ENCODE measurements around the gene LRRFIP1. TPM values are rescaled to one million over a fixed set of nuclear protein-coding genes. Genes with fewer than 3 reads are reported as not detected.
A peak's percentile ranks its signal among the peaks of the same experiment; 100 is the strongest.
"Not testable (repeated sequence)": the region's sequence is repeated elsewhere in the genome, so short reads cannot be mapped to it uniquely, and the experiment has no call there.

The LRRFIP1 gene
- total and polyA plus RNA-seq, 10 donors: 40.4 to 164 (median 124) TPM

DNA sequence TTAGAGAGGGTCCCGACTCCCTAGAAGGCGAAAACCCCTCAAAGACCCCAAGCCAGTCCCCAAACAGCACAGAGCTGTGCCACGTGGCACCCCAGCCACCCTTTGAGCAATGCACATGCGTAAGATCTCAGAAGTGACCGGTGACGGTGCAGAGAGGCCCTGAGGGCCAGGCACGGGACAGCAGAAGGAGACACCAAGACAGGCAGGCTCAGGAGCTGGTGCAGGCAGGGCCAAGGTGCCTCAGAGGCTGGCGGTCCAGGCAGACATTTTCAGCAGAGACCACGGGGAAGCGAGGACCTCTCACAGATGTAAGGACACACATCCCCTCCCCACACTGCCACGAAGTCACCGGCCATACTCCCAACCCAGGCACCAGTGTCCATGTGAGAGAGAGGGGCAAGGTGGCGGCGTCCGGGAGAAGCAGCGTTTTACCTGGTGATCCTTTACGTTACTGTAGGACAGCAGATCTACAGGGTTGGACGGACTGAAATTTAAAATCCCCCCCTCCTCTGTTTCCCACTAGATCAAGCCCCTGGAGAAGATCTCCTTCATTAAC lies 34.9 kb upstream of the LRRFIP1 start:
- DNase-seq: no peak
- Histone ChIP-seq H3K36me3 (no peaks in the 10 kb centered on the region), H3K27ac (no peak overlapping the region), H3K9me3 (no peaks in the 10 kb centered on the region), H3K4me1 (peaks cover 0 to 18% (median 12%) of the 10 kb centered on the region in 6 donors), H3K27me3 (replicated peaks in 1 of 7) (no peaks in the 10 kb centered on the region), H3K4me3 (no peak overlapping the region)
- WGBS, 5 donors: 86 to 97% (median 91%) methylated on average over 17 to 18 of the region's 18 CpGs
- no peak for TF ChIP-seq POLR2A (IDR thresholded peaks at IDR 0.05)
- no peak for TF ChIP-seq POLR2AphosphoS5 (IDR thresholded peaks at IDR 0.05)
- TF ChIP-seq, protein P1, sequence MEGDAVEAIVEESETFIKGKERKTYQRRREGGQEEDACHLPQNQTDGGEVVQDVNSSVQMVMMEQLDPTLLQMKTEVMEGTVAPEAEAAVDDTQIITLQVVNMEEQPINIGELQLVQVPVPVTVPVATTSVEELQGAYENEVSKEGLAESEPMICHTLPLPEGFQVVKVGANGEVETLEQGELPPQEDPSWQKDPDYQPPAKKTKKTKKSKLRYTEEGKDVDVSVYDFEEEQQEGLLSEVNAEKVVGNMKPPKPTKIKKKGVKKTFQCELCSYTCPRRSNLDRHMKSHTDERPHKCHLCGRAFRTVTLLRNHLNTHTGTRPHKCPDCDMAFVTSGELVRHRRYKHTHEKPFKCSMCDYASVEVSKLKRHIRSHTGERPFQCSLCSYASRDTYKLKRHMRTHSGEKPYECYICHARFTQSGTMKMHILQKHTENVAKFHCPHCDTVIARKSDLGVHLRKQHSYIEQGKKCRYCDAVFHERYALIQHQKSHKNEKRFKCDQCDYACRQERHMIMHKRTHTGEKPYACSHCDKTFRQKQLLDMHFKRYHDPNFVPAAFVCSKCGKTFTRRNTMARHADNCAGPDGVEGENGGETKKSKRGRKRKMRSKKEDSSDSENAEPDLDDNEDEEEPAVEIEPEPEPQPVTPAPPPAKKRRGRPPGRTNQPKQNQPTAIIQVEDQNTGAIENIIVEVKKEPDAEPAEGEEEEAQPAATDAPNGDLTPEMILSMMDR (IDR thresholded peaks at IDR 0.05 in 8 of 11, conservative IDR thresholded peaks at IDR 0.05 in 3 of 11): no peak
- intact Hi-C loops (cut with DNase I; ENCODE audit: low total_unique reads): no loop called here

DNA sequence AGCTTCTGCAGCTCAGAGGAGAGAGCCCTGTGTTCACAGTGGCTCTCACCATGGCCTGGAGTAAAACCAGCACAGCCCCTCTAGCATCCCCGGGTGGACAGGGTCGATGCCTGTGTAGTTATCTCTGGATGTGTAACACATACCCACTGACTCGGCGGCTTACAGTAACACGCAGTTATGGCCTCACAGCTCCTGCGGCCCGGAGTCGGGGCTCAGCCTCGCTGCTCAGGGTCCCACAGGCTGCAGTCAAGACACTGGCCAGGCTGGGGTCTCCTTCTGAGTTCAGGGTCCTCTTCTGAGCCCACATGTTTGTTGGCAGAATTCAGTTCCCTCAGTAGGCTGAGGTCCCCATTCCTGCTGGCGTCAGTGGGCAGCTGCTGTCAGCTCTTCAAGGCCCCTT lies 34.4 kb upstream of the LRRFIP1 start:
- Histone ChIP-seq H3K9me3 (no peaks in the 10 kb centered on the region), H3K4me1 (peaks cover 0 to 18% (median 12%) of the 10 kb centered on the region in 6 donors), H3K27me3 (replicated peaks in 1 of 7) (no peaks in the 10 kb centered on the region), H3K4me3 (no peak overlapping the region), H3K36me3 (no peaks in the 10 kb centered on the region), H3K27ac (no peak overlapping the region)
- WGBS, 5 donors: 69 to 92% (median 90%) methylated on average over 2 to 10 of the region's 10 CpGs
- no peak for DNase-seq
- TF ChIP-seq, protein P1 (IDR thresholded peaks at IDR 0.05 in 8 of 11, conservative IDR thresholded peaks at IDR 0.05 in 3 of 11): no peak
- no peak for TF ChIP-seq POLR2A (IDR thresholded peaks at IDR 0.05)
- TF ChIP-seq POLR2AphosphoS5 (IDR thresholded peaks at IDR 0.05): no peak
- intact Hi-C loops (cut with DNase I; ENCODE audit: low total_unique reads): no loop called here

DNA sequence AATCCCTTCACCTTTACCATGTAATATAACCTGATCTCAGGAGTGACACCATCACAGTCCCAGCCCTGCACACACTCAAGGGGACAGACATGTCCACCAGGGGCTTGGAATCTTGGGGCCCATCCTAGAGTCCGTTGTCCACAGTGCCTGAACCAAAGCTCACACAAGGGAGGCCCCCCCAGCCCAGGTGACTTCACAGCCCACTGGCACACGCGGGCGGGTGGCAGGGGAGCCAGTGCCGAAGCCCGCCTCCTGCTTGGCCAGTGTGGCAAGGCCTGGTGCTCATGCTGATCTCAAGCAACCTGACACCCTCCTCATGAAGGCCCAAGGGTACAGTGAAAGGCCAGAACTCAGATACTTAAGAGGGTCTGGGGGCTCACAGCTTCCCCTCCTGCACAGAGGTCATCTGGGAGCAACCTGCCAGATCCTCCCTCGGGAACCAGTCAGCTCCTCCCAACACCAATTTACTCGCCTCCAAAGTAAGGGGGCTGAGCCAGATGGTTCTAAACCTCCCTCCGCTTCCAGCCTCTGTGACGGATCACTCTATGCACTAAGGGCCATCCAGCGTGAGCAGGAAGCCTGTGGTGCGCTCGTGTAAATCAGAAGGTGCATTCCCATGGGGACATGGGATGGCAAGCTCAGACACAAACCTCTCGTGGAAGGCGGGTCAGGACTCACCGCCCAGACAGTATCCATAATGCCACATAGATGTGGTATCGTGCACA lies 33.6 kb upstream of the LRRFIP1 start:
- no peak for DNase-seq

DNA sequence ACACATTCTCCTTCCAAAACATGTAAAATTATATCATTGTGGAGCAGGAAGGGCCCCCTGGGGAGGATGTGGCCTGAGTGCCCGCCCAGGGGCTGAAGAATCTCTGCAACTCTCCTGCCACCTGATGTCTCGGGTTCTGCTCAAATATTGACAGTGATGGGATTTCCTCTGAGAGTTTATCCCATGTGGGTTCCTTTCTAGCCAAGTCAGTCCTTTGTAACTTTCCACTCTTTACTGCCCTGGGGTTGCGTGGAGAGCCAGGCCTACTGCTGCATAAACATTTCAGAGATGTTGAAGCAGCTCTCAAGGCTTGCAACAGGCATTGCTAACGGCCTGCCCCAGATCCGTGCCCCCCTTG lies 32.9 kb upstream of the LRRFIP1 start:
- Histone ChIP-seq H3K9me3 (no peaks in the 10 kb centered on the region), H3K36me3 (no peaks in the 10 kb centered on the region), H3K27ac (no peak overlapping the region), H3K27me3 (replicated peaks in 1 of 7) (no peaks in the 10 kb centered on the region), H3K4me1 (peaks cover 0 to 18% (median 12%) of the 10 kb centered on the region in 6 donors), H3K4me3 (no peak overlapping the region)
- intact Hi-C loops (cut with DNase I; ENCODE audit: low total_unique reads): no loop called here
- whole genome bisulfite sequencing, 5 donors: 69 to 91% (median 76%) methylated on average over 5 of the region's 5 CpGs
- peak; percentile 41 for DNase-seq
- TF ChIP-seq POLR2AphosphoS5 (IDR thresholded peaks at IDR 0.05) (no peak), POLR2A (IDR thresholded peaks at IDR 0.05) (no peak)
- TF ChIP-seq, protein P1 (IDR thresholded peaks at IDR 0.05 in 8 of 11, conservative IDR thresholded peaks at IDR 0.05 in 3 of 11): no peak

More for the DNA sequence above, 33.6 kb upstream of the LRRFIP1 start:
- TF ChIP-seq POLR2A (IDR thresholded peaks at IDR 0.05) (no peak), POLR2AphosphoS5 (IDR thresholded peaks at IDR 0.05) (no peak)
- TF ChIP-seq, protein P1 (IDR thresholded peaks at IDR 0.05 in 8 of 11, conservative IDR thresholded peaks at IDR 0.05 in 3 of 11): no peak
- Histone ChIP-seq H3K4me1 (peaks cover 0 to 18% (median 12%) of the 10 kb centered on the region in 6 donors), H3K9me3 (no peaks in the 10 kb centered on the region), H3K27me3 (replicated peaks in 1 of 7) (no peaks in the 10 kb centered on the region), H3K36me3 (no peaks in the 10 kb centered on the region), H3K4me3 (no peak overlapping the region), H3K27ac (no peak overlapping the region)
- WGBS, 5 donors: 79 to 87% (median 84%) methylated on average over 11 to 17 of the region's 17 CpGs
- intact Hi-C loops (cut with DNase I; ENCODE audit: low total_unique reads): no loop called here

DNA sequence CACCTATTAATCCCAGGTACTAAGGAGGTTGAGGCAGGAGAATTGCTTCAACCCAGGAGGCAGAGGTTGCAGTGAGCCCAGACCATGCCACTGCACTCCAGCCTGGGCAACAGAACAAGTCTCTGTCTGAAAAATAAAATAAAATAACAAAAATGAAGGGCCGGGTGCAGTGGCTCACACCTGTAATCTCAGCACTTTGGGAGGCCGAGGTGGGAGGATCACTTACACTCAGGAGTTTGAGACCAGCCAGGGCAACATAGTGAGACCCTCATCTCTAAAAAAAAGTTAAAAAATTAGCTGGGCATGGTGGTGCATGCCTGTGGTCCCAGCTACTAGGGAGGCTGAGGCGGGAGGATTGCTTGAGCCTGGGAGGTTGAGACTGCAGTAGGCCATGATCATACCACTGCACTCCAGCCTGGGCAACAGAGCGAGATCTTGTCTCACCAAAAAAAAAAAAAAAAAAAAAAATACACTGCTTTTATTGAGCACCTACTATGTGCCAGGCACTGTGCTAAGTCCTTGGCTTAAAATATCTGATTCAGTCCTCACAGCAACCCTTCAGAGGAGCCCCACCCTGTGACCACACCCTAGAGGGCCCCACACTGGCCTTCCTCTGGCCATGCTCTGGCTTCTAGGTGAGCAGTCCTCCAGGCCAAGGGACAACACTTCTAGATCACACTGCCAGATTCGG lies 31.4 kb upstream of the LRRFIP1 start:
- intact Hi-C loops (cut with DNase I; ENCODE audit: low total_unique reads); H3K27ac ChIP-seq; DNase-seq; H3K4me3 ChIP-seq; H3K9me3 ChIP-seq; H3K27me3 ChIP-seq (replicated peaks in 1 of 7); H3K36me3 ChIP-seq: not testable (repeated sequence)
- 85 to 97% (median 92%) methylated on average over 4 to 5 of the region's 5 CpGs for WGBS, 5 donors
- H3K4me1 ChIP-seq: peaks cover 0 to 15% (median 7%) of the 10 kb centered on the region in 6 donors

Data from spleen (tissue), 11 donors.